ENCODE results near the gene TTC32.

Gene TTC32

GRCh38 chr2:19855542-19856431 is 46.0 kb downstream of the TTC32 start:
- Histone ChIP-seq H2AFZ (ENCODE audit: low read length) (no peak overlapping the region), H3K9me2 (replicated peaks; ENCODE audit: insufficient read depth, low read length) (no peaks in the 10 kb centered on the region), H4K20me1 (ENCODE audit: insufficient read depth, low read length) (no peaks in the 10 kb centered on the region), H3K9me3 (replicated peaks; ENCODE audit: insufficient read depth, low read length) (no peaks in the 10 kb centered on the region), H3K4me1 (ENCODE audit: low read length) (no peaks in the 10 kb centered on the region), H3K36me3 (replicated peaks; ENCODE audit: insufficient read depth, low read length) (no peaks in the 10 kb centered on the region), H3K9ac (ENCODE audit: low read length) (no peak overlapping the region), H3F3A (ENCODE audit: insufficient read depth, low read length) (no peaks in the 10 kb centered on the region), H3K4me2 (ENCODE audit: low read depth, low read length) (no peak overlapping the region), H3K4me3 (ENCODE audit: low read length) (no peak overlapping the region), H3K79me2 (ENCODE audit: low read length) (no peaks in the 10 kb centered on the region), H3K27me3 (replicated peaks; ENCODE audit: insufficient read depth, low read length) (no peaks in the 10 kb centered on the region), H3K27ac (ENCODE audit: low read length) (no peak overlapping the region)
- no peak for TF ChIP-seq EZH2phosphoT487 (IDR thresholded peaks at IDR 0.05; ENCODE audit: low read length)
- no peak for TF ChIP-seq EZH2 (optimal IDR thresholded peaks at IDR 0.05; ENCODE audit: low read depth, low read length)
- TF ChIP-seq, protein P1, sequence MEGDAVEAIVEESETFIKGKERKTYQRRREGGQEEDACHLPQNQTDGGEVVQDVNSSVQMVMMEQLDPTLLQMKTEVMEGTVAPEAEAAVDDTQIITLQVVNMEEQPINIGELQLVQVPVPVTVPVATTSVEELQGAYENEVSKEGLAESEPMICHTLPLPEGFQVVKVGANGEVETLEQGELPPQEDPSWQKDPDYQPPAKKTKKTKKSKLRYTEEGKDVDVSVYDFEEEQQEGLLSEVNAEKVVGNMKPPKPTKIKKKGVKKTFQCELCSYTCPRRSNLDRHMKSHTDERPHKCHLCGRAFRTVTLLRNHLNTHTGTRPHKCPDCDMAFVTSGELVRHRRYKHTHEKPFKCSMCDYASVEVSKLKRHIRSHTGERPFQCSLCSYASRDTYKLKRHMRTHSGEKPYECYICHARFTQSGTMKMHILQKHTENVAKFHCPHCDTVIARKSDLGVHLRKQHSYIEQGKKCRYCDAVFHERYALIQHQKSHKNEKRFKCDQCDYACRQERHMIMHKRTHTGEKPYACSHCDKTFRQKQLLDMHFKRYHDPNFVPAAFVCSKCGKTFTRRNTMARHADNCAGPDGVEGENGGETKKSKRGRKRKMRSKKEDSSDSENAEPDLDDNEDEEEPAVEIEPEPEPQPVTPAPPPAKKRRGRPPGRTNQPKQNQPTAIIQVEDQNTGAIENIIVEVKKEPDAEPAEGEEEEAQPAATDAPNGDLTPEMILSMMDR (IDR thresholded peaks at IDR 0.05; ENCODE audit: low read length): no peak
- no peak for DNase-seq

DNA sequence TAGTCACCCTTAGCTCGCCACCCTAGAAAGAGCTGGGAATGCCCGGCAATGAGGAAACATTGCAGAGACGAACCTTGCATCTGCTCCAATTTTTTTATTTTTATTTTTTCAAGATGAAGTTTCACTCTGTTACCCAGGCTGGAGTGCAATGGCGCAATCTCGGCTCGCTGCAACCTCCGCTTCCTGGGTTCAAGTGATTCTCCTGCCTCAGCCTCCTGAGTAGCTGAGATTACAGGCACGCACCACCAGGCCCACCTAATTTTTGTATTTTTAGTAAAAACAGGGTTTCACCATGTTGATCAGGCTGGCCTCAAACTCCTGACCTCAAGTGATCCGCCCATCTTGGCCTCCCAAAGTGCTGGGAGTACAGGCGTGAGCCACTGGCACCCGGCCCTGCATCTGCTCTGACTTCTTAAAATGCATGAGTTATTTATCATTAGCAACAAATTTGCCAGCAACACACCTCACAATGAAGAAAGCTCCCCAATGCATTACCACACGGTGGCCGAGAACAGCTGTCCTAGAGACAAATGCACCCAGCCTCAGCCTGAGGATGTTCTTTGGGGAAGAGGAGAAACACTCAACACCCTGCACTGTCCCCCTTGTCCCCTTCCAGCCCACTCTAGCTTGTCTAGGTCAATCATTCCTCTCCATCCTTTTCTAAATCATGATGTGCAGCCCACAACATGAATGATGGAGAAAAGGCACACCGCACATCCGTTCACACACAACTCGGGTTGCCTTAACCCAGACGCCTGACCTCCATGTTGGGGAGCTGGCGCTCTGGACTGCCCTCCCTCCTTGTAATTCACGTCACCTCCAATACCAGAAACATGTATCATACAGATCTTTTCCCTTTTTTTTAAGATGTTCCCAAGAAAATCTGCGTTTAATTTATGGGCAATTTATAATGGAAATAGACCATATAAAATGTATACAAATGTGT is 46.9 kb downstream of the TTC32 start:
- no peak for DNase-seq
- Histone ChIP-seq H4K20me1 (ENCODE audit: insufficient read depth, low read length) (no peaks in the 10 kb centered on the region), H3K27me3 (replicated peaks; ENCODE audit: insufficient read depth, low read length) (no peaks in the 10 kb centered on the region)

GRCh38 chr2:19851116-19851695 is 50.6 kb downstream of the TTC32 start:
- Histone ChIP-seq H2AFZ (ENCODE audit: low read length) (no peak overlapping the region), H3K9me2 (replicated peaks; ENCODE audit: insufficient read depth, low read length) (no peaks in the 10 kb centered on the region), H3K9ac (ENCODE audit: low read length) (no peak overlapping the region), H3K27ac (ENCODE audit: low read length) (no peak overlapping the region), H3K27me3 (replicated peaks; ENCODE audit: insufficient read depth, low read length) (no peaks in the 10 kb centered on the region), H3K4me3 (ENCODE audit: low read length) (no peak overlapping the region), H3K4me2 (ENCODE audit: low read depth, low read length) (no peak overlapping the region), H3K36me3 (replicated peaks; ENCODE audit: insufficient read depth, low read length) (no peaks in the 10 kb centered on the region), H3F3A (ENCODE audit: insufficient read depth, low read length) (no peaks in the 10 kb centered on the region), H3K79me2 (ENCODE audit: low read length) (no peaks in the 10 kb centered on the region), H3K4me1 (ENCODE audit: low read length) (no peaks in the 10 kb centered on the region), H4K20me1 (ENCODE audit: insufficient read depth, low read length) (no peaks in the 10 kb centered on the region), H3K9me3 (replicated peaks; ENCODE audit: insufficient read depth, low read length) (no peaks in the 10 kb centered on the region)
- TF ChIP-seq EZH2phosphoT487 (IDR thresholded peaks at IDR 0.05; ENCODE audit: low read length) (no peak), EZH2 (optimal IDR thresholded peaks at IDR 0.05; ENCODE audit: low read depth, low read length) (no peak)
- TF ChIP-seq, protein P1 (IDR thresholded peaks at IDR 0.05; ENCODE audit: low read length): no peak
- DNase-seq: no peak

More for the DNA sequence above, 46.9 kb downstream of the TTC32 start:
- H3K4me2 ChIP-seq (ENCODE audit: low read depth, low read length): no peak overlapping the region
- no peaks in the 10 kb centered on the region for H3K9me3 ChIP-seq (replicated peaks; ENCODE audit: insufficient read depth, low read length)
- H3F3A ChIP-seq (ENCODE audit: insufficient read depth, low read length): no peaks in the 10 kb centered on the region
- H3K4me1 ChIP-seq (ENCODE audit: low read length): no peaks in the 10 kb centered on the region
- H3K9ac ChIP-seq (ENCODE audit: low read length): no peak overlapping the region
- no peaks in the 10 kb centered on the region for H3K36me3 ChIP-seq (replicated peaks; ENCODE audit: insufficient read depth, low read length)
- H3K9me2 ChIP-seq (replicated peaks; ENCODE audit: insufficient read depth, low read length): no peaks in the 10 kb centered on the region
- no peak overlapping the region for H3K4me3 ChIP-seq (ENCODE audit: low read length)
- TF ChIP-seq, protein P1 (IDR thresholded peaks at IDR 0.05; ENCODE audit: low read length): no peak
- no peak for TF ChIP-seq EZH2phosphoT487 (IDR thresholded peaks at IDR 0.05; ENCODE audit: low read length)
- no peak for TF ChIP-seq EZH2 (optimal IDR thresholded peaks at IDR 0.05; ENCODE audit: low read depth, low read length)
- no peaks in the 10 kb centered on the region for H3K79me2 ChIP-seq (ENCODE audit: low read length)
- no peak overlapping the region for H2AFZ ChIP-seq (ENCODE audit: low read length)
- H3K27ac ChIP-seq (ENCODE audit: low read length): no peak overlapping the region
